Measurements from ENCODE around the gene SATL1. TPM values are rescaled to one million over a fixed set of nuclear protein-coding genes. Genes with fewer than 3 reads are reported as not detected.

The SATL1 gene
- total RNA-seq, 4 donors from 2014 or later, result not detected

DNA sequence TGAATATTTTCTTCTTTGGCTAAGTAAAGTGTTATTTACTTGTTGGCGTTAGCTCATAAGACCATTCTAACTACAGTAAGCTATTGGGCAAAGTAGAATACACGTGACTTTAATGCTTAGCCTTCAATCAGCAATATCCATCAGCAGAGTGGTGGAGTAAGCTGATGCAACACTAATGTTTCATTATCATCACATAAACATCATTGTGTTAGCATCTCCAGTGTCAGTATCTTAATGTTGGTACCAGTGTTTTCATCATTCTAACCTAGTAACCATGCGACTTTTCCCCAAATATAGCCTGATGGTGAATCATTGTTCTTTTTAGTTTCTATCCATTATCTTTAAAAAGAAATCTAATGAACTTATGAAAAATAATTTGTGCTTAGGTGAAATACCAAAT is 191.4 kb downstream of the SATL1 start:
- Histone ChIP-seq H3K4me1 (no peaks in the 10 kb centered on the region), H3K9me3 (no peaks in the 10 kb centered on the region), H3K36me3 (no peaks in the 10 kb centered on the region), H3K4me3 (no peak overlapping the region), H3K27ac (no peak overlapping the region), H3K27me3 (no peaks in the 10 kb centered on the region)
- no peak for DNase-seq
- TF ChIP-seq, protein P1, sequence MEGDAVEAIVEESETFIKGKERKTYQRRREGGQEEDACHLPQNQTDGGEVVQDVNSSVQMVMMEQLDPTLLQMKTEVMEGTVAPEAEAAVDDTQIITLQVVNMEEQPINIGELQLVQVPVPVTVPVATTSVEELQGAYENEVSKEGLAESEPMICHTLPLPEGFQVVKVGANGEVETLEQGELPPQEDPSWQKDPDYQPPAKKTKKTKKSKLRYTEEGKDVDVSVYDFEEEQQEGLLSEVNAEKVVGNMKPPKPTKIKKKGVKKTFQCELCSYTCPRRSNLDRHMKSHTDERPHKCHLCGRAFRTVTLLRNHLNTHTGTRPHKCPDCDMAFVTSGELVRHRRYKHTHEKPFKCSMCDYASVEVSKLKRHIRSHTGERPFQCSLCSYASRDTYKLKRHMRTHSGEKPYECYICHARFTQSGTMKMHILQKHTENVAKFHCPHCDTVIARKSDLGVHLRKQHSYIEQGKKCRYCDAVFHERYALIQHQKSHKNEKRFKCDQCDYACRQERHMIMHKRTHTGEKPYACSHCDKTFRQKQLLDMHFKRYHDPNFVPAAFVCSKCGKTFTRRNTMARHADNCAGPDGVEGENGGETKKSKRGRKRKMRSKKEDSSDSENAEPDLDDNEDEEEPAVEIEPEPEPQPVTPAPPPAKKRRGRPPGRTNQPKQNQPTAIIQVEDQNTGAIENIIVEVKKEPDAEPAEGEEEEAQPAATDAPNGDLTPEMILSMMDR (IDR thresholded peaks at IDR 0.05), result no peak
- no peak for TF ChIP-seq POLR2A (IDR thresholded peaks at IDR 0.05)

DNA sequence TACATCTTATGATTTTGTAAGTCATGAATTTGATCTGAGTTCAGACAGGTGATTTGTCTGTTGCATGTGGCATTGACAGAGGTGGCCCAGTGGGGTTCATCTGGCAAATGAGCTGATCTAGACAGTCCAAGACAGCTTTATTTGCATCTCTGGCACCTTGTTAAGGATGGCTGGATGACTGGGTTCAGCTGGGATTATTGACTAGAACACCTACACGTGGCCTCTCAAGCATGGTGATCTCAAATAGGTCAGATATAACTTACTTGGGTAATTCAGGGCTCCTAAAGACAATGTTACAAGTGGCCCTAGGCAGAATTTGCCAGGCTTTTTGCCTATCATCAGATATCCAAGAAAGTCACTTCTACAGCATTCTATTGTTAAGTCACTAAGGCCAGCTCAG is 192.0 kb downstream of the SATL1 start:
- Histone ChIP-seq H3K27me3 (no peaks in the 10 kb centered on the region), H3K36me3 (no peaks in the 10 kb centered on the region)
- TF ChIP-seq, protein P1 (IDR thresholded peaks at IDR 0.05), result no peak
- TF ChIP-seq POLR2A (IDR thresholded peaks at IDR 0.05), result no peak

More for the DNA sequence above, 192.0 kb downstream of the SATL1 start:
- DNase-seq, result no peak
- Histone ChIP-seq H3K27ac (no peak overlapping the region), H3K4me3 (no peak overlapping the region), H3K9me3 (no peaks in the 10 kb centered on the region), H3K4me1 (no peaks in the 10 kb centered on the region)

Other genes starting within 250 kb of the SATL1 start
- 1 to 10 TPM; 8.7 to 9.6 (median 9.0) TPM for gene APOOL, start 239.9 kb downstream of the SATL1 start, total RNA-seq
- gene ZNF711, start 212 bp upstream of the SATL1 start, total RNA-seq, result 10 to 100 TPM in 1 of 4 donors, 1 to 10 TPM in 2, under 1 TPM in 1; 0.53 to 13.2 (median 2.4) TPM
- gene POF1B, start 135.9 kb upstream of the SATL1 start, total RNA-seq, result 100 to 1,000 TPM in 1 of 4 donors, 10 to 100 TPM in 3; 59.4 to 134 (median 79.1) TPM